OCI-LY7 (cell line): ENCODE measurements around the gene TGFB1. TPM values are rescaled to one million over a fixed set of nuclear protein-coding genes. Genes with fewer than 3 reads are reported as not detected.
"Not testable (repeated sequence)": the region's sequence is repeated elsewhere in the genome, so short reads cannot be mapped to it uniquely, and the experiment has no call there.

ENCODE experiments used
- BruUV-seq: library from RNA; stranded (reverse); fragments of 400-500 nt; replicated peaks from 2 replicates; lab custom pipeline; 2021; lab: Mats Ljungman, UMichigan
- CTCF ChIA-PET: fragments of 300-600 bp; sonication (Branson Sonifier 250); formaldehyde crosslinking; loops from one replicate; lab custom pipeline; 2022; ENCODE audit warnings: antibody characterized with exemption; ENCODE audit not compliant: unreplicated experiment; lab: Charles Lee
- POLR2A ChIA-PET: fragments of 300-600 bp; sonication (Branson Sonifier 250); formaldehyde crosslinking; loops from one replicate; lab custom pipeline; 2022; ENCODE audit warnings: antibody characterized with exemption; lab: Charles Lee
- DNase-seq: peaks from one replicate; pipeline ENCODE4 v3.0.0-alpha.2; 2015; ENCODE audit warnings: low spot score
- H2AFZ ChIP-seq: fragments of 200-600 bp; sonication (generic), shearing (Covaris generic); 2 replicates; pipeline ENCODE4 v1.6.1; 2014; ENCODE audit warnings: mild to moderate bottlenecking, antibody characterized with exemption, low read length, moderate library complexity
- H3K27ac ChIP-seq: fragments of 200-600 bp; sonication (generic); 2 replicates; pipeline ENCODE4 v1.5.1; 2014; ENCODE audit warnings: mixed run types, low read depth, mild to moderate bottlenecking, moderate library complexity, low read length, inconsistent platforms; ENCODE audit not compliant: poor library complexity, severe bottlenecking
- H3K36me3 ChIP-seq: fragments of 200-600 bp; sonication (generic); 2 replicates; pipeline ENCODE4 v1.6.1; 2014; ENCODE audit warnings: mild to moderate bottlenecking, antibody characterized with exemption, low read length, moderate library complexity, mixed read lengths; ENCODE audit not compliant: insufficient read depth
- H3K4me1 ChIP-seq: fragments of 200-600 bp; sonication (generic); 2 replicates; pipeline ENCODE4 v1.5.1; 2014; ENCODE audit warnings: mild to moderate bottlenecking, low read length; ENCODE audit not compliant: insufficient read depth, poor library complexity, severe bottlenecking
- H3K4me2 ChIP-seq: fragments of 200-600 bp; sonication (generic); 2 replicates; pipeline ENCODE4 v1.6.1; 2014; ENCODE audit warnings: mild to moderate bottlenecking, low read length
- H3K4me3 ChIP-seq: fragments of 200-600 bp; sonication (generic); 2 replicates; pipeline ENCODE4 v1.5.1; 2014; ENCODE audit warnings: mild to moderate bottlenecking, low read depth, low read length; ENCODE audit not compliant: poor library complexity, severe bottlenecking
- H3K79me2 ChIP-seq: fragments of 200-600 bp; sonication (generic); 2 replicates; pipeline ENCODE4 v1.6.1; 2016; ENCODE audit warnings: low read depth, mild to moderate bottlenecking, low read length, moderate library complexity, mixed read lengths; ENCODE audit not compliant: insufficient read depth
- H3K9me2 ChIP-seq: fragments of 200-600 bp; sonication (generic); 2 replicates; pipeline ENCODE4 v1.6.1; 2016; ENCODE audit warnings: mild to moderate bottlenecking, low read length, mixed read lengths; ENCODE audit not compliant: insufficient read depth
- H3K9me3 ChIP-seq: fragments of 200-600 bp; sonication (generic); 2 replicates; pipeline ENCODE4 v1.6.1; 2014; ENCODE audit warnings: mild to moderate bottlenecking, mixed run types, low read length, mixed read lengths
- H4K20me1 ChIP-seq: fragments of 200-600 bp; sonication (generic); 2 replicates; pipeline ENCODE4 v1.6.1; 2014; ENCODE audit warnings: mild to moderate bottlenecking, antibody characterized with exemption, low read length, moderate library complexity, mixed read lengths; ENCODE audit not compliant: insufficient read depth
- CTCF ChIP-seq: fragments of 200-600 bp; sonication (generic); conservative IDR thresholded peaks from 2 replicates; pipeline ENCODE4 v1.5.1; 2014; ENCODE audit warnings: mild to moderate bottlenecking, antibody characterized with exemption, low read length, moderate library complexity, mixed read lengths
- EZH2phosphoT487 ChIP-seq: fragments of 200-600 bp; sonication (generic); IDR thresholded peaks from 2 replicates; pipeline ENCODE4 v1.6.1; 2018; ENCODE audit warnings: low read depth, borderline replicate concordance, mild to moderate bottlenecking, mixed run types, antibody characterized with exemption, low read length, moderate library complexity, mixed read lengths
- intact Hi-C: fragments of 100-400 bp; cut with micrococcal nuclease; formaldehyde crosslinking; loops from one replicate; pipeline ENCODE4 v1.10.0; 2022; ENCODE audit not compliant: unreplicated experiment
- total RNA-seq, 2 experiments: library from RNA; depleted of rRNA in 1 of 2; stranded (reverse); fragments of >200 nt in 1 of 2; shearing (Covaris generic) in 1 of 2; gene quantifications; 2 replicates each; pipeline ENCODE4 v1.2.3, GENCODE V29; 2014 to 2022

TGFB1 gene
- total RNA-seq, 2 experiments from 2014 or later = 15.5 to 88.8 TPM

- Histone ChIP-seq H2AFZ (no peak overlapping the region), H3K9me3 (no peaks in the 10 kb centered on the region), H3K36me3 (peaks cover 100% of the 10 kb centered on the region), H3K9me2 (no peaks in the 10 kb centered on the region), H3K79me2 (no peaks in the 10 kb centered on the region), H3K4me2 (no peak overlapping the region), H4K20me1 (no peaks in the 10 kb centered on the region), H3K27ac (no peak overlapping the region), H3K4me3 (no peak overlapping the region), H3K4me1 (peaks cover 16% of the 10 kb centered on the region)
- CTCF ChIA-PET = no interaction called here
- DNase-seq = no peak
- TF ChIP-seq EZH2phosphoT487 (no peak), CTCF (no peak)
- intact Hi-C loops = no loop called here
- TSS peak; percentile 21 for BruUV-seq
- POLR2A ChIA-PET = interaction anchor here (0.7 kb wide), 1 partner anchor 33 kb away, joined by 3 read pairs; no protein-coding TSS in a partner anchor
Measured at GRCh38 chr19:41295499-41295898, 58.2 kb downstream of the TGFB1 start.

- CTCF ChIA-PET = no interaction called here
- no peaks in the 10 kb centered on the region for H3K9me3 ChIP-seq
- no peaks in the 10 kb centered on the region for H4K20me1 ChIP-seq
- no peak overlapping the region for H2AFZ ChIP-seq
- POLR2A ChIA-PET = no interaction called here
- H3K79me2 ChIP-seq = no peaks in the 10 kb centered on the region
- intact Hi-C loops = no loop called here
- TF ChIP-seq CTCF = no peak
- no peak for TF ChIP-seq EZH2phosphoT487
- peaks cover 16% of the 10 kb centered on the region for H3K4me1 ChIP-seq
- H3K27ac ChIP-seq = no peak overlapping the region
- H3K4me2 ChIP-seq = no peak overlapping the region
- no peaks in the 10 kb centered on the region for H3K9me2 ChIP-seq
- no peak overlapping the region for H3K4me3 ChIP-seq
- H3K36me3 ChIP-seq = peaks cover 100% of the 10 kb centered on the region
- no TSS peak for BruUV-seq
- no peak for DNase-seq
Measured at GRCh38 chr19:41294393-41294792, 59.3 kb downstream of the TGFB1 start.

GRCh38 chr19:41289814-41290213 is 63.9 kb downstream of the TGFB1 start:
- H3K9me3 ChIP-seq, H4K20me1 ChIP-seq, intact Hi-C loops, H2AFZ ChIP-seq, H3K27ac ChIP-seq, H3K9me2 ChIP-seq, H3K4me1 ChIP-seq, H3K79me2 ChIP-seq, DNase-seq, H3K4me2 ChIP-seq, BruUV-seq, H3K4me3 ChIP-seq, CTCF ChIA-PET: not testable (repeated sequence)
- H3K36me3 ChIP-seq = peaks cover 99% of the 10 kb centered on the region
- POLR2A ChIA-PET = interaction anchor here (0.6 kb wide), 1 partner anchor 13 kb away, joined by 3 read pairs; no protein-coding TSS in a partner anchor
